OCI-LY7 (cell line): Measurements from ENCODE around the gene EFCAB11. TPM values are rescaled to one million over a fixed set of nuclear protein-coding genes. Genes with fewer than 3 reads are reported as not detected.
A peak's percentile ranks its signal among the peaks of the same experiment; 100 is the strongest.

Source experiments
- BruUV-seq: library from RNA; stranded (reverse); fragments of 400-500 nt; replicated peaks from 2 replicates; lab custom pipeline; 2021; lab: Mats Ljungman, UMichigan
- CTCF ChIA-PET: fragments of 300-600 bp; sonication (Branson Sonifier 250); formaldehyde crosslinking; loops from one replicate; lab custom pipeline; 2022; ENCODE audit warnings: antibody characterized with exemption; ENCODE audit not compliant: unreplicated experiment; lab: Charles Lee
- POLR2A ChIA-PET: fragments of 300-600 bp; sonication (Branson Sonifier 250); formaldehyde crosslinking; loops from one replicate; lab custom pipeline; 2022; ENCODE audit warnings: antibody characterized with exemption; lab: Charles Lee
- DNase-seq: peaks from one replicate; pipeline ENCODE4 v3.0.0-alpha.2; 2015; ENCODE audit warnings: low spot score
- H2AFZ ChIP-seq: fragments of 200-600 bp; sonication (generic), shearing (Covaris generic); 2 replicates; pipeline ENCODE4 v1.6.1; 2014; ENCODE audit warnings: mild to moderate bottlenecking, antibody characterized with exemption, low read length, moderate library complexity
- H3K27ac ChIP-seq: fragments of 200-600 bp; sonication (generic); 2 replicates; pipeline ENCODE4 v1.5.1; 2014; ENCODE audit warnings: mixed run types, low read depth, mild to moderate bottlenecking, moderate library complexity, low read length, inconsistent platforms; ENCODE audit not compliant: poor library complexity, severe bottlenecking
- H3K36me3 ChIP-seq: fragments of 200-600 bp; sonication (generic); 2 replicates; pipeline ENCODE4 v1.6.1; 2014; ENCODE audit warnings: mild to moderate bottlenecking, antibody characterized with exemption, low read length, moderate library complexity, mixed read lengths; ENCODE audit not compliant: insufficient read depth
- H3K4me1 ChIP-seq: fragments of 200-600 bp; sonication (generic); 2 replicates; pipeline ENCODE4 v1.5.1; 2014; ENCODE audit warnings: mild to moderate bottlenecking, low read length; ENCODE audit not compliant: insufficient read depth, poor library complexity, severe bottlenecking
- H3K4me2 ChIP-seq: fragments of 200-600 bp; sonication (generic); 2 replicates; pipeline ENCODE4 v1.6.1; 2014; ENCODE audit warnings: mild to moderate bottlenecking, low read length
- H3K4me3 ChIP-seq: fragments of 200-600 bp; sonication (generic); 2 replicates; pipeline ENCODE4 v1.5.1; 2014; ENCODE audit warnings: mild to moderate bottlenecking, low read depth, low read length; ENCODE audit not compliant: poor library complexity, severe bottlenecking
- H3K79me2 ChIP-seq: fragments of 200-600 bp; sonication (generic); 2 replicates; pipeline ENCODE4 v1.6.1; 2016; ENCODE audit warnings: low read depth, mild to moderate bottlenecking, low read length, moderate library complexity, mixed read lengths; ENCODE audit not compliant: insufficient read depth
- H3K9me2 ChIP-seq: fragments of 200-600 bp; sonication (generic); 2 replicates; pipeline ENCODE4 v1.6.1; 2016; ENCODE audit warnings: mild to moderate bottlenecking, low read length, mixed read lengths; ENCODE audit not compliant: insufficient read depth
- H3K9me3 ChIP-seq: fragments of 200-600 bp; sonication (generic); 2 replicates; pipeline ENCODE4 v1.6.1; 2014; ENCODE audit warnings: mild to moderate bottlenecking, mixed run types, low read length, mixed read lengths
- H4K20me1 ChIP-seq: fragments of 200-600 bp; sonication (generic); 2 replicates; pipeline ENCODE4 v1.6.1; 2014; ENCODE audit warnings: mild to moderate bottlenecking, antibody characterized with exemption, low read length, moderate library complexity, mixed read lengths; ENCODE audit not compliant: insufficient read depth
- CTCF ChIP-seq: fragments of 200-600 bp; sonication (generic); conservative IDR thresholded peaks from 2 replicates; pipeline ENCODE4 v1.5.1; 2014; ENCODE audit warnings: mild to moderate bottlenecking, antibody characterized with exemption, low read length, moderate library complexity, mixed read lengths
- EZH2phosphoT487 ChIP-seq: fragments of 200-600 bp; sonication (generic); IDR thresholded peaks from 2 replicates; pipeline ENCODE4 v1.6.1; 2018; ENCODE audit warnings: low read depth, borderline replicate concordance, mild to moderate bottlenecking, mixed run types, antibody characterized with exemption, low read length, moderate library complexity, mixed read lengths
- intact Hi-C: fragments of 100-400 bp; cut with micrococcal nuclease; formaldehyde crosslinking; loops from one replicate; pipeline ENCODE4 v1.10.0; 2022; ENCODE audit not compliant: unreplicated experiment
- total RNA-seq, 2 experiments: library from RNA; depleted of rRNA in 1 of 2; stranded (reverse); fragments of >200 nt in 1 of 2; shearing (Covaris generic) in 1 of 2; gene quantifications; 2 replicates each; pipeline ENCODE4 v1.2.3, GENCODE V29; 2014 to 2022

The EFCAB11 gene
- total RNA-seq, 2 experiments from 2014 or later = 9.3 to 29.5 TPM

- Histone ChIP-seq H2AFZ (no peak overlapping the region), H3K9me3 (no peaks in the 10 kb centered on the region), H4K20me1 (no peaks in the 10 kb centered on the region), H3K4me3 (no peak overlapping the region), H3K27ac (no peak overlapping the region), H3K79me2 (no peaks in the 10 kb centered on the region), H3K36me3 (no peaks in the 10 kb centered on the region), H3K4me2 (no peak overlapping the region), H3K9me2 (no peaks in the 10 kb centered on the region), H3K4me1 (no peaks in the 10 kb centered on the region)
- TF ChIP-seq CTCF = 0 out of 2 replicates have a peak, but pooled peaks have one; percentile 25
- no peak for TF ChIP-seq EZH2phosphoT487
- no TSS peak for BruUV-seq
- intact Hi-C loops = no loop called here
- no peak for DNase-seq
- CTCF ChIA-PET = no interaction called here
- POLR2A ChIA-PET = interaction anchor here (0.7 to 0.9 kb wide), 3 partner anchors 123 to 733 kb away, joined by 3 to 4 read pairs (median 3); no protein-coding TSS in a partner anchor
These were observed 106.4 kb downstream of the EFCAB11 start for GRCh38 chr14:89848165-89848564.

- ChIA-PET CTCF (no interaction called here), POLR2A (no interaction called here)
- H3K36me3 ChIP-seq = no peaks in the 10 kb centered on the region
- H4K20me1 ChIP-seq = no peaks in the 10 kb centered on the region
- H3K4me3 ChIP-seq = no peak overlapping the region
- no peak overlapping the region for H2AFZ ChIP-seq
- H3K9me3 ChIP-seq = no peaks in the 10 kb centered on the region
- no peak for DNase-seq
- H3K9me2 ChIP-seq = no peaks in the 10 kb centered on the region
- TF ChIP-seq CTCF = no peak
- TF ChIP-seq EZH2phosphoT487 = no peak
- H3K27ac ChIP-seq = no peak overlapping the region
- H3K79me2 ChIP-seq = no peaks in the 10 kb centered on the region
- H3K4me1 ChIP-seq = no peaks in the 10 kb centered on the region
- H3K4me2 ChIP-seq = no peak overlapping the region
- no TSS peak for BruUV-seq
- intact Hi-C loops = no loop called here
These were observed 109.2 kb downstream of the EFCAB11 start for GRCh38 chr14:89845346-89845745.

GRCh38 chr14:89844508-89844907 is 110.0 kb downstream of the EFCAB11 start:
- intact Hi-C loops = no loop called here

More at GRCh38 chr14:89844508-89844907, 110.0 kb downstream of the EFCAB11 start:
- BruUV-seq = no TSS peak
- CTCF ChIA-PET = no interaction called here
- DNase-seq = no peak
- no peaks in the 10 kb centered on the region for H3K79me2 ChIP-seq
- H3K36me3 ChIP-seq = no peaks in the 10 kb centered on the region
- H3K4me2 ChIP-seq = no peak overlapping the region
- H2AFZ ChIP-seq = no peak overlapping the region
- H3K4me3 ChIP-seq = no peak overlapping the region
- no peak overlapping the region for H3K27ac ChIP-seq
- H3K9me3 ChIP-seq = no peaks in the 10 kb centered on the region
- TF ChIP-seq CTCF = no peak
- no peak for TF ChIP-seq EZH2phosphoT487
- H4K20me1 ChIP-seq = no peaks in the 10 kb centered on the region
- H3K4me1 ChIP-seq = no peaks in the 10 kb centered on the region
- POLR2A ChIA-PET = no interaction called here
- no peaks in the 10 kb centered on the region for H3K9me2 ChIP-seq
